ENCODE measurements around the gene CLPSL1. TPM values are rescaled to one million over a fixed set of nuclear protein-coding genes. Genes with fewer than 3 reads are reported as not detected.

The CLPSL1 gene
- total and polyA plus RNA-seq, 5 experiments from 2014 or later, result not detected

DNA sequence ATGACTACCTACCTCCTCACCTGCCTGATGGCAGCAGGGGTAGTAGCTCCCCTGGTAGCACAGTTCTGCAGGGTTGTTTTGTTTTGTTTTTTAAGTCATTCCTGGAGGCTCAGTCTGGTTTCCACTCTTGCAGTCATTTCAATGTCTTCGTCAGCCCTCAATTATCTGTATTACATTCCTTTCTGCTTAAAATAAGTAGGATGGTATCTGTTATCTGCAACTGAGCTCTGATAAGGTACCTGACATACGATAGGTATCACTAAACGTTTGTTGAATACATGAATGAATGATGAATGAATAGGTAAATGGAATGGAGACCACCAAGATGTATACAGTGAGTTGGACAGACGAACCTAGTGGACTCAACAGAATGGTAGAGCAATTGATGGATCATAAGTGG lies 11.6 kb upstream of the CLPSL1 start:
- Mint-ChIP-seq H3K27ac (no peak overlapping the region), H3K27me3 (peaks cover 3 to 8% (median 7%) of the 10 kb centered on the region in 5 donors), H3K4me3 (no peak overlapping the region), H3K4me1 (peaks cover 1 to 14% (median 3%) of the 10 kb centered on the region in 4 donors), H3K9me3 (no peaks in the 10 kb centered on the region), H3K36me3 (no peaks in the 10 kb centered on the region)
- ATAC-seq (no peak), DNase-seq (no peak)
- POLR2A ChIA-PET, result no interaction called here

DNA sequence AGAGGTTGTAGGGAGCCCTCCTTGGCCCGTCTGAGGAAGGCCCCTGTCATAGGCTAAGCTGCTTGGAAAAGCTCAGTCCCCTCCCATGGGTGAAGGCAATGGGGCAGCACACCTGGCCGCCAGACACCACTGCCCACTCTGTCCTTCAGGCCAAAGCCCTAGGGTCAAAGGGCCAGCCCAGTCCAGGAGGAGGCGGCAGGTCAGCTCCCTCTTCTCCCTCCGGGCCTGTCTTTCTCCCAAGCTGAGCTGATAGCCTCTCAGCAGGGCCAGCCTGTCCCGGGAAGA lies 9.5 kb upstream of the CLPSL1 start:
- ATAC-seq (no peak), DNase-seq (no peak)
- H3K27ac Mint-ChIP-seq, result no peak overlapping the region
- H3K4me3 Mint-ChIP-seq, result no peak overlapping the region
- peaks cover 8 to 18% (median 11%) of the 10 kb centered on the region in 5 donors for H3K27me3 Mint-ChIP-seq
- H3K4me1 Mint-ChIP-seq, result peaks cover 0 to 16% (median 1%) of the 10 kb centered on the region in 4 donors
- no peaks in the 10 kb centered on the region for H3K9me3 Mint-ChIP-seq
- H3K36me3 Mint-ChIP-seq, result no peaks in the 10 kb centered on the region
- POLR2A ChIA-PET, result no interaction called here

DNA sequence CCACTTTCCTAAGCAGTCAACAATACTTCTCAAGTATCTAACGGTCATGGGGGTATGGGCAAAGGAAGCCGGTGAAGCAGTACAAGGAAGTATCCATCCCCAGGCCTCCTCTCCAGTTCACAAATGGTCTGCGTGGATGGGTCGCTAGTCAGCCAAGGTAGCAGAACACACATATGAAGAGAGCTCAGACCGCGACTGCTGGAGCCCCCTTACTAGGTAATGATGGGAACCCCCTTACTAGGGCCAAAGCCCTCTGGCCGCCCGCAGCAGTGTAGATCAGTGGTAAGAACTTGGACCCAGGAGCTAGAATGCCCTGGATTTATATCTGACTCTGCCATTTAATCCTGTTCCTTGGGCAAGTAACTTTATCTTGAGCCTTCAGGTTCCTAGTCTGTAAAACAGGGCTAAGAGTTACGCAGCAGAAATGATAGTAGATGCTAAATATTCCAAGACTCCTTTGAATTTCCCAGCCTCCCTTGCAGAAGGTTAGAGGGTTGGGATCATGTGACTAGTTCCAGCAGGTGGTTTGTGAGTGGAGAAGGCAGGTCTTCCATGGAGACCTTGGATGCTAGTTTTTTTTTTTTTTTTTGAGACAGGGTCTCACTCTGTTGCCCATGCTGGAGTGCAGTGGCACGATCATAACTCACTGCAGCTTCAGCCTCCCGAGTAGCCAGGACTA lies 6.6 kb upstream of the CLPSL1 start:
- Mint-ChIP-seq H3K27ac (no peak overlapping the region), H3K27me3 (peaks cover 15 to 39% (median 16%) of the 10 kb centered on the region in 5 donors), H3K9me3 (no peaks in the 10 kb centered on the region), H3K36me3 (no peaks in the 10 kb centered on the region), H3K4me1 (peaks cover 0 to 22% (median 12%) of the 10 kb centered on the region in 4 donors), H3K4me3 (no peak overlapping the region)
- POLR2A ChIA-PET, result no interaction called here
- DNase-seq, result no peak
- no peak for ATAC-seq

DNA sequence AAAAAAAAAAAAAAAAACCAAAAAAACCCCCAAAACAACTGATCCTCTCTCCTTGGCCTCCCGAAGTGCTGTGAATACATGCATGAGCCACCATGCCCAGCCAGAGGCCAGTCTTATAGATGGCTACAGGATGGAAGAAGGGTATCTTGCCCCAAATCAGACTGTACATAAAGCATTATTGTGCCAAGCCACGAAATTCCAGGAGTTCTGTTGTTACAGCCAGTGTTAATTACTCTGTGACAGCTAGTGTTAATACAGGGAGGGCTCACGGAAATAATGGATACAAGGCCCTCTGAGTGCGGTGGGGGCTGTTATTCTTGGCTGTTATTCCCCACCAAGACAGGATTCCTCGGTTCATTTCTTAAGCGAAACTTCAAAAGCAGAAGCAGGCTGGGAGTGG lies 5.8 kb upstream of the CLPSL1 start:
- H3K4me1 Mint-ChIP-seq, result peaks cover 0 to 22% (median 13%) of the 10 kb centered on the region in 4 donors
- no peak for ATAC-seq
- no peaks in the 10 kb centered on the region for H3K36me3 Mint-ChIP-seq
- DNase-seq, result no peak
- no peak overlapping the region for H3K27ac Mint-ChIP-seq
- H3K4me3 Mint-ChIP-seq, result peak overlapping the region in 1 of 10 donors; percentile 7
- peaks cover 15 to 39% (median 18%) of the 10 kb centered on the region in 5 donors for H3K27me3 Mint-ChIP-seq
- POLR2A ChIA-PET, result no interaction called here
- no peaks in the 10 kb centered on the region for H3K9me3 Mint-ChIP-seq

DNA sequence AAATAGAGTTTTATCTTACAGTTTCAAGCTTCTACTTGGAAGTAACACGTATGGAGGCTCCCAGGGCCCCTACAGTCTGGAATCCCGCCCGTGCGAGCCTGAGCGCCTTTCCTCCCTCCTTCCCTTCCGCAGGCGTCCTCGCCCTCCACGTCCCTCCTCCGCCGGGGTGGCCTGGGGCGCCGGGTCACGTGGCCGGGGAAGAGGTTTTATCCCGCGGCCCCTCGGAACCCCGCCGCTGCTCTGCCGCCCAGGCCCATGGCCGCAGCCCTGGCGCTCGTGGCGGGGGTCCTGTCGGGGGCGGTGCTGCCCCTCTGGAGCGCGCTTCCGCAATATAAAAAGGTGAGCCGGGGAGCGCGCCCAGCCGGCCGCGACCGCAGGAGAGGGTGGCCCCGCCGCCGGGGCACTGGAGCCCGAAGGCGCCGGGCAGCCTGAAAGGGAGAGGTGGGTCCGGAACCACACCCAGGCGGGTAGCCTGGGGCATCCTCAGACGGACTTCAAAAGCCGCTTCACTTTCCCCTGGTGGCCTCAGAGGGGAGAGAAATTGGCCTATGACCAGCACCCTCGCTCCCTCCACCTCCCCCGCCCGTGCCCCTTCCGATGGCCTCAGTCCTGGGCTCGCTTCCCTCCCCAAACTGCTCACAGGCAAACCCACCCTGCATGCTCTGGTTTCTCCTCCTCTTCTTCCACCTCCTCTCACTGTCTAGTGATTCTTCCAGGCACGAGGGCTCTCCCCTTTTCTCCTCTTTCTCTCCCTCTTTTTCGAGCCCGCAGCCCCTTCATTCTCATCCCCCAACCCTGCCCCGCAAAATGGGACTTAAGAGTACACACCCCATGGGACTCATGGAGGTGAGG lies 4.2 kb upstream of the CLPSL1 start, which contains the start of gene CLPSL2:
CLPSL2 (plus strand) TSS at position 235 of the 852 bp plus-strand sequence; CDS start at position 256, 21 bp downstream.
- H3K27me3 Mint-ChIP-seq, result peaks cover 18 to 48% (median 24%) of the 10 kb centered on the region in 5 donors
- peak within 1 kb of the TSS in 2 of 10 donors; percentile 40 to 70 for H3K27ac Mint-ChIP-seq
- no peaks in the 10 kb centered on the region for H3K36me3 Mint-ChIP-seq
- peaks cover 0 to 2% (median 0%) of the 10 kb centered on the region in 9 donors for H3K9me3 Mint-ChIP-seq
- POLR2A ChIA-PET, result no interaction called here
- H3K4me1 Mint-ChIP-seq, result peaks cover 0 to 13% (median 13%) of the 10 kb centered on the region in 4 donors
- DNase-seq (no peak), ATAC-seq (peak in 1 of 2 donors; percentile 65)
- H3K4me3 Mint-ChIP-seq, result peak within 1 kb of the TSS; percentile 59 to 87 (median 76)

DNA sequence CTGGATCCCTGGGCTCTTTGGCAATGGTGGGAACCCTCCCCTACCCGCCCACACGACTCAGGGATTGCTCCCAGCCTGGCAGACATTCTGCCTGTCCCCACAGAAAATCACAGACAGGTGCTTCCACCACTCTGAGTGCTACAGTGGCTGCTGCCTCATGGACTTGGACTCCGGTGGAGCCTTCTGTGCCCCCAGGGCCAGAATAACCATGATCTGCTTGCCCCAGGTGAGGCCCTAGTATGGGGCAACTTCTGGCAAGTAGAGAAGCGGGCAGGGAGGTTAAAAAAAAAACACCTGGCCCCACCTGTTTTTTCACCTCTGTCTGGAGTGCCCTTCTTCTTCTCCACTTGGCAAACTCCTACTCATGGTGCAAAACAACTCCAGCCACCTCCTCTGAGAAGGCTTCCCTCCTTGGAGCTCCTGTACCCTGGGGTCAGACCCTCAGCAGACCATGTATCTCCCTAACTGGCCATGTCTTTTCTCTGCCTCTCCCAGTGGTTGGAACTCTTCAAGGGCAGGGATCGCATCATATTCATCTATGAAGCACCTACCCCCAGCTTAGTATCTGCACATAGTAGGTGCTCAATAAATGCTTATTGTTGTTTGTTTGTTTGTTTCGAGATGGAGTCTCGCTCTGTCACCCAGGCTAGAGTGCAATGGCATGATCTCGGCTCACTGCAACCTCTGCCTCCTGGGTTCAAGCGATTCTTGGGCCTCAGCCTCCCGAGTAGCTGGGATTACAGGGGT lies 3.3 kb upstream of the CLPSL1 start:
- POLR2A ChIA-PET, result no interaction called here
- Mint-ChIP-seq H3K4me3 (peak overlapping the region; percentile 56 to 80 (median 71)), H3K4me1 (peaks cover 0 to 13% (median 11%) of the 10 kb centered on the region in 4 donors), H3K27ac (peak overlapping the region in 1 of 10 donors; percentile 63), H3K9me3 (peaks cover 0 to 2% (median 0%) of the 10 kb centered on the region in 9 donors), H3K27me3 (peaks cover 18 to 58% (median 28%) of the 10 kb centered on the region in 5 donors), H3K36me3 (no peaks in the 10 kb centered on the region)
- no peak for ATAC-seq
- DNase-seq, result no peak

DNA sequence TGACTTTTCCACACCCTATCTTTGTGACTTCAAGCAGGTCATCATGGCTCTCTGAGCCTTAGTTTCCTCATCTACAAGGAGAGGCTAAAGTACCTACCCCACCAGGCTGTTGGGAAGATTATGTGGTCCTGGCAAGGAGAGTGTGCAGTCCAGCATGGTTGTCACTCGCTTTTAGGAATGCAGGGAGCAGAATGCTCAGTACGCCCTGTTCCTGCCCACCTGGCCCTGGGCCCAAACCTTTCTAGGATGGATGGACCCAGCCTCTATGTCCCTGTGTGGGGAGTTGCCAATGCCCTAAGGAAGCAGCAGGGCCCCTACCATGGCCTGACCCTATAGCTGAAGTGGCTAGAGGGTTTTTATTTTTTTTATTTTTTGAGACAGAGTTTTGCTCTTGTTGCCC lies 2.4 kb upstream of the CLPSL1 start:
- POLR2A ChIA-PET, result no interaction called here
- H3K4me3 Mint-ChIP-seq, result peak overlapping the region in 2 of 10 donors; percentile 5 to 22
- DNase-seq, result no peak
- peaks cover 0 to 2% (median 0%) of the 10 kb centered on the region in 9 donors for H3K9me3 Mint-ChIP-seq
- no peak for ATAC-seq
- H3K36me3 Mint-ChIP-seq, result no peaks in the 10 kb centered on the region
- H3K27ac Mint-ChIP-seq, result no peak overlapping the region
- peaks cover 0 to 13% (median 11%) of the 10 kb centered on the region in 4 donors for H3K4me1 Mint-ChIP-seq
- peaks cover 18 to 61% (median 28%) of the 10 kb centered on the region in 5 donors for H3K27me3 Mint-ChIP-seq

DNA sequence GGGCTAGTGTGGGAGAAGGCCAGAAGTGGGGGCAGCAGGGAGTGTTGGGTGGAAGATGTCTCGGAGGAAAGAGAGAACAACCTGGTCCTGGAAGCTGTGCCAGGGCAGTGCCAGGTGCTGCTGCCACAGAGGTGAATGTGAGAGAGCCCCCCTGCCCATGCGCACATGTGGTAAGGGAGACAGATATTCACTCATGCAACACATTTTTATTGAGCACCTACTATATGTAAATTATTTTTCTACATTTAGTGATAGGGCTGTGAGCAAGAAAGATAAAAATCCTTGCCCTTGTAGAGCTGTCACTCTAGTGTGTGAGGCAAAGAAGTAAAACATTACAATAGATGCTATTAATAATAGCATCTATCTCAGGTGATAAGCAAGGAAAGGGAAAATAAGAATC lies 471 bp downstream of the CLPSL1 start:
- Mint-ChIP-seq H3K4me1 (peaks cover 0 to 13% (median 9%) of the 10 kb centered on the region in 4 donors), H3K36me3 (no peaks in the 10 kb centered on the region), H3K27ac (no peak overlapping the region), H3K9me3 (peaks cover 0 to 2% (median 0%) of the 10 kb centered on the region in 9 donors), H3K27me3 (peaks cover 15 to 63% (median 37%) of the 10 kb centered on the region in 5 donors), H3K4me3 (no peak overlapping the region)
- no peak for DNase-seq
- ATAC-seq, result no peak
- POLR2A ChIA-PET, result no interaction called here

DNA sequence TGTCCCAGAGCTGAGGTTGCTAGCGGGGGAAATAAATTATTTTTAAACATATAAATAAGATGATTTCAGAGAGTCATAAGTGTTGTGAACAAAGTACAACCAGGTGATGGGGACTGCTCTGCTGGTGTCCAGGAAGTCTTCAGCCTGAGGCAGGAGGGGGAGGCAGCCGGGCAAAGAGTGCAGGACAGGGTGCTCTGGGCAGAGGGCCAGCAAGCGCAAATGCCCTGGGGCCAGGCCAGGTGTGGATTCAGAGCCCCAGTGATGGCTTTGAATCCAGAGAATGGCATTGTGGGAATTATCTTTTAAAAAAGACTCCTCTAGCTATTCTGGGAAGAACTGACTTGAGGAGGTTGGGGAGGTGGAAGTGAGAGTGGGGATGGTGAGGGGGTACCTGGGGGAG lies 1.6 kb downstream of the CLPSL1 start:
- H3K27ac Mint-ChIP-seq, result peak overlapping the region in 1 of 10 donors; percentile 27
- H3K4me3 Mint-ChIP-seq, result no peak overlapping the region
- peaks cover 0 to 8% (median 4%) of the 10 kb centered on the region in 4 donors for H3K4me1 Mint-ChIP-seq
- ATAC-seq (no peak), DNase-seq (no peak)
- peaks cover 21 to 65% (median 41%) of the 10 kb centered on the region in 5 donors for H3K27me3 Mint-ChIP-seq
- H3K9me3 Mint-ChIP-seq, result peaks cover 0 to 2% (median 0%) of the 10 kb centered on the region in 9 donors
- POLR2A ChIA-PET, result no interaction called here
- H3K36me3 Mint-ChIP-seq, result no peaks in the 10 kb centered on the region

DNA sequence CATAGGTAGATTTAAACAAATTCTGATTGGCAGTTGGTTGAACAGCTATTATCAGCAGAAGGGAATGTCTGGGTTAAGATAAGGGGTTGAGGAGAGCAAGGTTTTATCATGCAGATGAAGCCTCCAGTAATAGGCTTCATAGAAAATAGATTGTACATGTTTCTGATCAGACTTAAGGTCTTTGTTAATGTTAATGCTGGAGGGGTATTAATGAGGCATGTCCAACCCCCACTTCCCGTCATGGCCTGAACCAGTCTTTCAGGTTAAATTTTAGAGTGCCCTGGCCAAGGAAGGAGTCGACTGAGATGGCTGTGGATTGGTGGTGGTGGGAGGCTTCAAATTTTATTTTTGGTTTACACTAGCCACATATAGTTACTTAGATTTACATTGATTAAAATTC lies 3.4 kb downstream of the CLPSL1 start:
- no peaks in the 10 kb centered on the region for H3K36me3 Mint-ChIP-seq
- no peak overlapping the region for H3K27ac Mint-ChIP-seq
- peaks cover 0 to 2% (median 0%) of the 10 kb centered on the region in 9 donors for H3K9me3 Mint-ChIP-seq
- ATAC-seq, result no peak
- H3K27me3 Mint-ChIP-seq, result peaks cover 28 to 67% (median 51%) of the 10 kb centered on the region in 5 donors
- H3K4me3 Mint-ChIP-seq, result no peak overlapping the region
- POLR2A ChIA-PET, result no interaction called here
- H3K4me1 Mint-ChIP-seq, result peaks cover 0 to 6% (median under 1%) of the 10 kb centered on the region in 4 donors
- no peak for DNase-seq

DNA sequence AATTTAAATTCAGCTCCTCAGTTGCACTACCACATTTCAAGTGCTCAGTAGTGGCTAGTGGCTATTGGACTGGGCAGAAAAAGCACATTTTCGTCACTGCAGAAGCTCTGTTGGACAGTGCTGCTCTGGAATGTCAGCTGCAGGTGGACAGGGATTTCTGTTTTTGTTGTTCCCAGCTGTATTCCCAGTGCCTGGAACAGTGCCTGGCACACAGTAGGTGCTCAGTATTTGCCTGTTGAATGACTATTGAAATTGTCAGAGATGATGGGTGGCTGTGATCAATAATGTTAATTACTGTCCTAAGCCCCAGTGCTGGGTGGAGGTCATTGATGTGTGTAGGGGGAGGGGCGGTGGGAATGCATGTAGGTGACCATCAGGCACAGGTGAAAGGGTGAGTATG lies 5.5 kb downstream of the CLPSL1 start:
- H3K4me3 Mint-ChIP-seq, result no peak overlapping the region
- H3K27ac Mint-ChIP-seq, result no peak overlapping the region
- peaks cover 0 to 4% (median under 1%) of the 10 kb centered on the region in 4 donors for H3K4me1 Mint-ChIP-seq
- POLR2A ChIA-PET, result no interaction called here
- no peak for ATAC-seq
- no peak for DNase-seq
- no peaks in the 10 kb centered on the region for H3K36me3 Mint-ChIP-seq
- H3K9me3 Mint-ChIP-seq, result no peaks in the 10 kb centered on the region
- peaks cover 27 to 72% (median 57%) of the 10 kb centered on the region in 5 donors for H3K27me3 Mint-ChIP-seq

DNA sequence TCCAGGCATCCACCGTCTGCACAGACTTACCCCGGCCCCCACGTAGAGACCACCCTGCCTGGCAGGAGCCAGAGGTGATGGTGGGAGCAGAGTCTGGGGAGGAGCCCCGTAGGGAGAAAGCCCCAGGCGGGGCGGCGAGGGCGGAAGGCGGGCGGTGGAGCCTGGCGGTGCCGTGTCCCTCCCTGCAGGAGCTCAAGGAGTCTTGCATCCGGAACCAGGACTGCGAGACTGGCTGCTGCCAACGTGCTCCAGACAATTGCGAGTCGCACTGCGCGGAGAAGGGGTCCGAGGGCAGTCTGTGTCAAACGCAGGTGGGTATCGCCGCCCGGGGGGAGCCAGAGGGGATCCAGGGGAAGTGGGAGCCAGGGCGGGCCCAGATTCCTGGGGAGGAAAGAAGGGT lies 6.0 kb downstream of the CLPSL1 start:
- H3K4me3 Mint-ChIP-seq, result no peak overlapping the region
- H3K9me3 Mint-ChIP-seq, result no peaks in the 10 kb centered on the region
- no peak for ATAC-seq
- peaks cover 27 to 66% (median 55%) of the 10 kb centered on the region in 5 donors for H3K27me3 Mint-ChIP-seq
- no peaks in the 10 kb centered on the region for H3K36me3 Mint-ChIP-seq
- no peak for DNase-seq
- H3K27ac Mint-ChIP-seq, result no peak overlapping the region
- peaks cover 0 to 4% (median under 1%) of the 10 kb centered on the region in 4 donors for H3K4me1 Mint-ChIP-seq
- POLR2A ChIA-PET, result no interaction called here

Data from naive thymus-derived CD8-positive, alpha-beta T cell (primary cell).